GM23338 (cell line): ENCODE measurements around the gene FOXD1. TPM values are rescaled to one million over a fixed set of nuclear protein-coding genes. Genes with fewer than 3 reads are reported as not detected.

Experiments used
- ATAC-seq: fragments of 200-7000 bp; cut with Tn5 transposase; 3 replicates; pipeline ENCODE4 v1.9.1; 2020
- DNase-seq: peaks from one replicate; pipeline ENCODE4 v3.0.0-alpha.2; 2015; ENCODE audit warnings: low spot score
- H2AFZ ChIP-seq: fragments of 200-600 bp; sonication (generic); 2 replicates; pipeline ENCODE4 v1.8.0; 2016; ENCODE audit warnings: antibody characterized with exemption, mild to moderate bottlenecking, moderate library complexity
- H3F3A ChIP-seq: fragments of 200-600 bp; sonication (generic); replicated peaks from 2 replicates; pipeline ENCODE4 v1.8.0; 2017; ENCODE audit warnings: antibody characterized with exemption, mixed run types, low read depth
- H3K27ac ChIP-seq: fragments of 200-600 bp; sonication (generic); 2 replicates; pipeline ENCODE4 v1.6.1; 2016; ENCODE audit warnings: low read depth
- H3K27me3 ChIP-seq: fragments of 200-600 bp; sonication (generic); 2 replicates; pipeline ENCODE4 v1.8.0; 2016; ENCODE audit warnings: mild to moderate bottlenecking, mixed run types, moderate library complexity; ENCODE audit not compliant: insufficient read depth
- H3K36me3 ChIP-seq: fragments of 200-600 bp; sonication (generic); 2 replicates; pipeline ENCODE4 v1.8.0; 2016; ENCODE audit warnings: mild to moderate bottlenecking; ENCODE audit not compliant: insufficient read depth
- H3K4me1 ChIP-seq: fragments of 200-600 bp; sonication (generic); 2 replicates; pipeline ENCODE4 v1.8.0; 2016; ENCODE audit warnings: mild to moderate bottlenecking, moderate library complexity; ENCODE audit not compliant: insufficient read depth
- H3K4me2 ChIP-seq: fragments of 200-600 bp; sonication (generic); 2 replicates; pipeline ENCODE4 v1.7.1; 2017; ENCODE audit warnings: mixed run types
- H3K4me3 ChIP-seq: fragments of 200-600 bp; sonication (generic); 2 replicates; pipeline ENCODE4 v1.6.1; 2016; ENCODE audit warnings: mixed run types
- H3K79me2 ChIP-seq: fragments of 200-600 bp; sonication (generic); replicated peaks from 2 replicates; pipeline ENCODE4 v1.8.0; 2017; ENCODE audit warnings: mild to moderate bottlenecking; ENCODE audit not compliant: insufficient read depth
- H3K9me2 ChIP-seq: fragments of 200-600 bp; sonication (generic); 2 replicates; pipeline ENCODE4 v1.8.0; 2017; ENCODE audit not compliant: insufficient read depth
- H4K20me1 ChIP-seq: fragments of 200-600 bp; sonication (generic); replicated peaks from 2 replicates; pipeline ENCODE4 v1.8.0; 2017; ENCODE audit warnings: mild to moderate bottlenecking; ENCODE audit not compliant: insufficient read depth
- H3K27ac Mint-ChIP-seq: 2 replicates; pipeline ENCODE4 v1.8.0; 2020; ENCODE audit warnings: inconsistent platforms, mild to moderate bottlenecking, moderate library complexity, mixed read lengths
- H3K27me3 Mint-ChIP-seq: 3 replicates; pipeline ENCODE4 v1.8.0; 2022; ENCODE audit warnings: low read depth, mild to moderate bottlenecking, moderate library complexity, mixed read lengths, inconsistent platforms; ENCODE audit not compliant: insufficient read depth, poor library complexity
- H3K36me3 Mint-ChIP-seq: 3 replicates; pipeline ENCODE4 v1.8.0; 2021; ENCODE audit warnings: low read depth, mild to moderate bottlenecking, inconsistent platforms, moderate library complexity, mixed read lengths
- H3K4me1 Mint-ChIP-seq: 3 replicates; pipeline ENCODE4 v1.8.0; 2020; ENCODE audit warnings: mild to moderate bottlenecking, inconsistent platforms, mixed read lengths
- H3K4me3 Mint-ChIP-seq: 3 replicates; pipeline ENCODE4 v1.8.0; 2021; ENCODE audit warnings: moderate library complexity, mild to moderate bottlenecking, inconsistent platforms, mixed read lengths
- H3K9me3 Mint-ChIP-seq: 3 replicates; pipeline ENCODE4 v1.8.0; 2020; ENCODE audit warnings: moderate library complexity, mild to moderate bottlenecking, inconsistent platforms, mixed read lengths
- EZH2 ChIP-seq: fragments of 200-600 bp; sonication (generic); IDR thresholded peaks from one replicate; pipeline ENCODE4 v1.8.0; 2017; ENCODE audit warnings: antibody characterized with exemption, mild to moderate bottlenecking, low read depth; ENCODE audit not compliant: unreplicated experiment
- EZH2phosphoT487 ChIP-seq: fragments of 200-600 bp; sonication (generic); IDR thresholded peaks from one replicate; pipeline ENCODE4 v1.8.1; 2018; ENCODE audit warnings: antibody characterized with exemption; ENCODE audit not compliant: unreplicated experiment
- ZNF462 ChIP-seq: fragments of 250-450 bp; sonication (Bioruptor Pico); IDR thresholded peaks from 2 replicates; pipeline ENCODE4 v1.5.0; 2020; ENCODE audit warnings: mild to moderate bottlenecking, moderate library complexity
- polyA plus RNA-seq: library from polyadenylated mRNA; unstranded; fragments of >200 nt; fragmentation: Nextera tagmentation; extraction: Ambion mirVana; gene quantifications from 2 replicates; pipeline ENCODE4 v1.2.1, GENCODE V29; 2016
- total RNA-seq: library from RNA; depleted of rRNA; stranded (reverse); fragments of >200 nt; shearing (Covaris generic); gene quantifications from 2 replicates; pipeline ENCODE4 v1.2.3, GENCODE V29; 2014

Gene FOXD1
- total and polyA plus RNA-seq, 2 experiments from 2014 or later: 0.42 TPM; not detected in 1

- no peak overlapping the region for H3K4me3 Mint-ChIP-seq
Measured at GRCh38 chr5:73442996-73443627, 5.5 kb downstream of the FOXD1 start.

More at GRCh38 chr5:73442996-73443627, 5.5 kb downstream of the FOXD1 start:
- TF ChIP-seq ZNF462 (CRISPR knock-in tag) (no peak), EZH2 (peak; percentile 53), EZH2phosphoT487 (no peak)
- peaks cover 62% of the 10 kb centered on the region for H4K20me1 ChIP-seq
- H3K79me2 ChIP-seq: no peaks in the 10 kb centered on the region
- ATAC-seq (no peak), DNase-seq (no peak)
- Mint-ChIP-seq H3K27ac (no peak overlapping the region), H3K36me3 (no peaks in the 10 kb centered on the region), H3K27me3 (peaks cover 93% of the 10 kb centered on the region), H3K4me1 (peaks cover 30% of the 10 kb centered on the region), H3K9me3 (peaks cover 9% of the 10 kb centered on the region; the same call in 1 of the 3 replicates)
- peak overlapping the region; percentile 74 for H3K4me2 ChIP-seq
- H3F3A ChIP-seq: peaks cover 51% of the 10 kb centered on the region
- H3K4me3 ChIP-seq: peak overlapping the region; percentile 44
- H3K27ac ChIP-seq: no peak overlapping the region
- no peaks in the 10 kb centered on the region for H3K9me2 ChIP-seq
- H2AFZ ChIP-seq: no peak overlapping the region
- H3K36me3 ChIP-seq: no peaks in the 10 kb centered on the region
- peaks cover 45% of the 10 kb centered on the region for H3K4me1 ChIP-seq
- H3K27me3 ChIP-seq: peaks cover 94% of the 10 kb centered on the region
